ENCODE data around the gene TDRD5.

The TDRD5 gene

DNA sequence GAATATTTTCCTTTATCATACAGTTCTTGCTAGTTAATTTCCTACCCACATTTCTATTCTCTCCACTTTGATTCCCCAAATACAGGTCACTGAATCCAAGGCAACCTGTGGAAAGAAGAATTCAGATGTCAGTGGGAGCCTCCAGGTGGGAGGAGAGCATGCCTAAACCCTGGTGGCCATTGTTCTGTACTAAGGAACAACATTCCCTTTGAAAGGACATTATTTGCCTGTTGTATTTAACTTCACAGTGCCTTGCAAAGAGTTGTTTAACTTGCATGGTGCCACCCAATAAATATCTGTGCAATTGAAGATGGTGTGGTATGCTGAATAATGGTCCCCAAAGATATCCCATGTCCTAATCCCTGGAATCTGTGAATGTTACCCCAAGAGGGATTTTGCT lies 37.2 kb upstream of the TDRD5 start:
- no peak overlapping the region for H3K4me3 ChIP-seq (ENCODE audit: low read length)
- TF ChIP-seq, protein P1, sequence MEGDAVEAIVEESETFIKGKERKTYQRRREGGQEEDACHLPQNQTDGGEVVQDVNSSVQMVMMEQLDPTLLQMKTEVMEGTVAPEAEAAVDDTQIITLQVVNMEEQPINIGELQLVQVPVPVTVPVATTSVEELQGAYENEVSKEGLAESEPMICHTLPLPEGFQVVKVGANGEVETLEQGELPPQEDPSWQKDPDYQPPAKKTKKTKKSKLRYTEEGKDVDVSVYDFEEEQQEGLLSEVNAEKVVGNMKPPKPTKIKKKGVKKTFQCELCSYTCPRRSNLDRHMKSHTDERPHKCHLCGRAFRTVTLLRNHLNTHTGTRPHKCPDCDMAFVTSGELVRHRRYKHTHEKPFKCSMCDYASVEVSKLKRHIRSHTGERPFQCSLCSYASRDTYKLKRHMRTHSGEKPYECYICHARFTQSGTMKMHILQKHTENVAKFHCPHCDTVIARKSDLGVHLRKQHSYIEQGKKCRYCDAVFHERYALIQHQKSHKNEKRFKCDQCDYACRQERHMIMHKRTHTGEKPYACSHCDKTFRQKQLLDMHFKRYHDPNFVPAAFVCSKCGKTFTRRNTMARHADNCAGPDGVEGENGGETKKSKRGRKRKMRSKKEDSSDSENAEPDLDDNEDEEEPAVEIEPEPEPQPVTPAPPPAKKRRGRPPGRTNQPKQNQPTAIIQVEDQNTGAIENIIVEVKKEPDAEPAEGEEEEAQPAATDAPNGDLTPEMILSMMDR (conservative IDR thresholded peaks at IDR 0.05; ENCODE audit: low read length) = no peak
- no peak for DNase-seq (ENCODE audit: low read depth)

DNA sequence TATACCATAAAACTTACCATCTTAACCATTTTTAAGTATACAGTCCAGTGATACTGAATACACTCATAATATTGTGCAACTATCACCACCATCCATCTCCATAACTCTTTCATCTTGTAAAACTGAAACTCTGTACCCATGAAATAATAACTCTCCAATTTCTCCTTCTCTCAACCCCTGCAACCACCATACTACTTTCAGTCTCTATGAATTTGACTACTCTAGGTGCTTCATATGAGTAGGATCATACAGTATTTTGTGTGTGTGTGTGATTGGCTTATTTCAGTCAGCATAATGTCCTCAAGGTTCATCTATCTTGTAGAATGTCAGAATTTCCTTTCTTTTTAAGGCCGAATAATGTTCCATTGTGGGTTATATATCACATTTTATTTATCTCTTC lies 33.6 kb upstream of the TDRD5 start:
- TF ChIP-seq, protein P1 (conservative IDR thresholded peaks at IDR 0.05; ENCODE audit: low read length) = no peak
- DNase-seq (ENCODE audit: low read depth) = no peak
- no peak overlapping the region for H3K4me3 ChIP-seq (ENCODE audit: low read length)

DNA sequence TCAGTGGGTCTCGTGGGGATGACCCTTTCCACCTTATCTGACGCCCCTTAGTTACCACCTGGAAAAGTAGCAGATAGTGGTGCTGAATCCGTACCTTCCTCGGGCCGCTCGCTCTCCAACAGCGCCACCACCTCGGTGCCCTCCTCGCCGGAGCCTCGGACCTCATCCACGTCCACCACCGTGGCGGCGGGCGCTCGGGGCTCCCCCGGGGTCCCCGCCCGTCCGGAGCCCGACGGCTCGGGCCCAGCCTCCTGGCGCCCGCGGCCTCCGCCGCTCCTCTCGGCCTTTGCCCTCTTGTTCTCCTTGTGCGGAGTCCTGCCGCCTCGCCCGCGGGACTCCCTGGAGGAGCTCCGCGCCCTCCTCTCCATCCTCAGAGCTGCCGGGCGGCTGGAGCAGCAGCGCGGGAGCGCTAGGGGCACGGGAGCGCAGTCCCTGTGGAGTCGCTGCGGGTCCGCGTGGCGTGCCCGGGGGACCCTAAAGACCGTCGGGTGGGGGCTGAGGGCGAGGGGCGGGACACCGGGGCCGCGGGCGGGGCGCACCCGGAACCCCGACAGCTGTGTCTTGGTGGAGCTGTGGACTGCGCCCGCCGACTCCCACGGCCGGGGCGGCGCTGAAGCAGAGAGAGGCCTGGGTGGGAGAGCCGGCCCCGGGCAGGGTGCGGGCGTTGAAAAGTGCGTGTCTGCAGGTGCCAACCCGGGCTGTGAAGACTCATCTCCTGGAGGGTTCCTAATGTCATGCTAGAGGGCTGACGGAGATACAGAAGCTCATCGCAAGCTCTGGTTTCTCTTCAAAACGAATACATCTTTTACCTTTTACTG lies 15.9 kb upstream of the TDRD5 start, which contains the start of gene NPHS2:
TSS of gene NPHS2 (minus strand) at position 452 of the 818 bp plus-strand sequence. CDS start at position 368, 84 bp downstream.
- DNase-seq (ENCODE audit: low read depth) = no peak
- TF ChIP-seq, protein P1 (conservative IDR thresholded peaks at IDR 0.05; ENCODE audit: low read length) = no peak
- H3K4me3 ChIP-seq (ENCODE audit: low read length) = no peak within 1 kb of the TSS

GRCh38 chr1:179576509-179576908 lies 15.1 kb upstream of the TDRD5 start:
- no peak for DNase-seq (ENCODE audit: low read depth)
- H3K4me3 ChIP-seq (ENCODE audit: low read length) = no peak overlapping the region
- TF ChIP-seq, protein P1 (conservative IDR thresholded peaks at IDR 0.05; ENCODE audit: low read length) = no peak

GRCh38 chr1:179583771-179584320 lies 7.8 kb upstream of the TDRD5 start:
- TF ChIP-seq, protein P1 (conservative IDR thresholded peaks at IDR 0.05; ENCODE audit: low read length) = no peak
- DNase-seq (ENCODE audit: low read depth) = no peak
- no peak overlapping the region for H3K4me3 ChIP-seq (ENCODE audit: low read length)

GRCh38 chr1:179586107-179586823 lies 5.4 kb upstream of the TDRD5 start:
- TF ChIP-seq, protein P1 (conservative IDR thresholded peaks at IDR 0.05; ENCODE audit: low read length) = no peak
- peak; percentile 12 for DNase-seq (ENCODE audit: low read depth)
- H3K4me3 ChIP-seq (ENCODE audit: low read length) = no peak overlapping the region
